Stimulated activated CD4-positive, alpha-beta T cell treated with anti-CD3 and anti-CD28 coated beads, TNF-alpha, amount 100 ng/mL, for 1 hour (primary cell): ENCODE data around the gene CYP27B1.

ENCODE experiments used
- DNase-seq, 3 donors: peaks; one replicate each; pipeline ENCODE4 v3.0.0-alpha.2; 2020; ENCODE audit warnings: low read depth in 3 of 3, low spot score in 1 of 3

CYP27B1 gene

GRCh38 chr12:57751788-57752667, 14.8 kb downstream of the CYP27B1 start, which contains the start of gene CDK4:
Gene CDK4, minus strand, starts transcription at chr12:57752310. Its CDS starts 593 bp downstream, at chr12:57751717.
- peak; percentile 89 to 99 (median 96) for DNase-seq

GRCh38 chr12:57751432-57751787, 15.5 kb downstream of the CYP27B1 start:
- DNase-seq = no peak

GRCh38 chr12:57750561-57751431, 16.1 kb downstream of the CYP27B1 start:
- no peak for DNase-seq

GRCh38 chr12:57749061-57749460, 17.8 kb downstream of the CYP27B1 start:
- DNase-seq = no peak

GRCh38 chr12:57746025-57746424, 20.9 kb downstream of the CYP27B1 start:
- no peak for DNase-seq

- no peak for DNase-seq
Measured at GRCh38 chr12:57745485-57745881, 21.4 kb downstream of the CYP27B1 start.

GRCh38 chr12:57744777-57745484, 21.9 kb downstream of the CYP27B1 start, which contains the start of gene TSPAN31:
Gene TSPAN31, plus strand, starts transcription at chr12:57745039. Its CDS starts 116 bp downstream, at chr12:57745155.
- peak; percentile 79 to 85 (median 83) for DNase-seq

- peak in 2 of 3 donors; percentile 36 to 66 for DNase-seq
Measured at GRCh38 chr12:57744194-57744776, 22.6 kb downstream of the CYP27B1 start.

- DNase-seq = no peak
Measured at GRCh38 chr12:57743769-57744168, 23.1 kb downstream of the CYP27B1 start.

GRCh38 chr12:57741844-57742738, 24.8 kb downstream of the CYP27B1 start:
- DNase-seq = peak in 2 of 3 donors; percentile 51 to 53

- DNase-seq = no peak
Measured at GRCh38 chr12:57741413-57741789, 25.5 kb downstream of the CYP27B1 start.

GRCh38 chr12:57740656-57741412, 26.0 kb downstream of the CYP27B1 start:
- peak in 2 of 3 donors; percentile 33 to 50 for DNase-seq

GRCh38 chr12:57739914-57740538, 26.9 kb downstream of the CYP27B1 start:
- DNase-seq = no peak

- DNase-seq = no peak
Measured at GRCh38 chr12:57739387-57739786, 27.5 kb downstream of the CYP27B1 start.

GRCh38 chr12:57738661-57739237, 28.1 kb downstream of the CYP27B1 start, which contains the start of gene AGAP2:
Gene AGAP2, minus strand, starts transcription at chr12:57738742. Its CDS starts 496 bp downstream, at chr12:57738246.
- DNase-seq = no peak

GRCh38 chr12:57737467-57738460, 29.1 kb downstream of the CYP27B1 start:
- DNase-seq = no peak
